HG03135 (cell line): Measurements from ENCODE around the gene DHRSX.
"Not testable (repeated sequence)": the region's sequence is repeated elsewhere in the genome, so short reads cannot be mapped to it uniquely, and the experiment has no call there.

Experiments used
- ATAC-seq: cut with Tn5 transposase; IDR thresholded peaks from one replicate; pipeline ENCODE4 v1.9.1; 2021; ENCODE audit warnings: mild to moderate bottlenecking, moderate library complexity; ENCODE audit not compliant: unreplicated experiment

Gene DHRSX

DNA sequence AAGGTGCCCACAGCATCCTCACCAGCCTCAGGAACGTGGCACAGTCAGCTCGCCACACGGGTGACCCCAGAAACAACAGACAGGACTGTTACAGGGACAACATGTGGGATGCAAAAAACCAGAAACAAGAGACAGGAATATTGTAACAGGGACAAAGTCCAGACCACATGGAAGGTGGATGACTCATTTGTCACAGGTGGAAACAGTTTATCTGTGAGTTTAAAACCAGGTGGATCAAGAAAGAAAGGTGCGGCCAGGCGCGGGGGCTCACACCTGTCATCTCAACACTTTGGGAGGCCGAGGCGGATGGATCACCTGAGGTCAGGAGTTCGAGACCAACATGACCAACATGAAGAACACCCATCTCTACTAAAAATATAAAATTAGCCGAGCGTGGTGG lies 23.5 kb downstream of the DHRSX start:
- not testable (repeated sequence) for ATAC-seq

DNA sequence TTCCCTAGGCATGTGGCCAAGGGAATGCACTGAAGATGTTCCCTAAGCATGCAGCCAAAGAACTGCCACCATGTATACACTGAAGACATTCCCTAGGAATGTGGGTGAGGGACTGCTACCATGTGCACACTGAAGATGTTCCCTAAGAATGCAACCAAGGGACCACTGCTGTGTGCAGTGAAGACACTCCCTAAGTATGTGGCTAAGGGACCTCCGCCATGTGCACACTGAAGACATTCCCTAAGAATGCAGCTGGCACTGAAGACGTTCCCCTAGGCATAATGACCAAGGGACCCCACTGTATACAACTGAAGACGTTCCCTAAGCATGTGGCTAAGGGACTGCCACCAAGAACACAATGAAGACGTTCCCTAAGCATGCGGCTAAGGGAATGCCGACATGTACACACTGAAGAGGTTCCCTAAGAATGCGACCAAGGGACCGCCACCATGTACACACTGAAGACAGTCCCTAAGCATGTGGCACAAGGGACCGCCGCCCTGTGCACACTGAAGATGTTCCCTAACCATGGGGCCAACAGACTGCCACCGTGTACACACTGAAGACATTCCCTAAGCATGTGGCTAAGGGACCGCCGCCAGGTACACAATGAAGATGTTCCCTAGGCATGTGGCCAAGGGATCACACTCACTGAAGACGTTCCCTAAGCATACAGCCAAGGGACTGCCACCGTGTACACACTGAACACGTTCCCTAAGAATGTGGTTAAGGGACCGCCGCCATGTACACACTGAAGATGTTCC lies 25.6 kb downstream of the DHRSX start:
- no peak for ATAC-seq

DNA sequence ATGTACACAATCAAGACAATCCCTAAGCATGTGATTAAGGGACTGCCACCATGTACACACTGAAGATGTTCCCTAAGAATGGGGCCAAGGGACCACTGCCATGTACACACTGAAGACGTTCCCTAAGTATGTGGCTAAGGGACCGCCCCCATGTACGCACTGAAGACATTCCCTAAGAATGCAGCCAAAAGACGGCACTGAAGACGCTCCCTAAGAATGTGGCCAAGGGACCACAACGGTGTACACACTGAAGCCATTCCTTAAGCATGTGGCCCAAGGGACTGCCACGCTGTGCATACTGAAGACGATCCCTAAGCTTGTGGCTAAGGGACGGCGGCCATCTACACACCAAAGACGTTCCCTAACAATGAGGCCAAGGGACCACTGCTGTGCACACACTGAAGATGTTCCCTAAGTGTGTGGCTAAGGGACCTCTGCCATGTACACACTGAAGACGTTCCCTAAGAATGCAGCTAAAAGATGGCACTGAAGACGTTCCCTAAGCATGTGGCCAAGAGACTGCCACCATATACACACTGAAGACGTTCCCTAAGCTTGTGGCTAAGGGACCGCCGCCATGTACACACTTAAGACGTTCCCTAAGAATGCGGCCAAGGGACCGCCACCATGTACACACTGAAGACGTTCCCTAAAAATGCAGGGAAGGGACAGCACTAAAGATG lies 26.4 kb downstream of the DHRSX start:
- ATAC-seq = no peak

- not testable (repeated sequence) for ATAC-seq
These were observed 27.7 kb downstream of the DHRSX start for GRCh38 chrX:2473064-2473463.

DNA sequence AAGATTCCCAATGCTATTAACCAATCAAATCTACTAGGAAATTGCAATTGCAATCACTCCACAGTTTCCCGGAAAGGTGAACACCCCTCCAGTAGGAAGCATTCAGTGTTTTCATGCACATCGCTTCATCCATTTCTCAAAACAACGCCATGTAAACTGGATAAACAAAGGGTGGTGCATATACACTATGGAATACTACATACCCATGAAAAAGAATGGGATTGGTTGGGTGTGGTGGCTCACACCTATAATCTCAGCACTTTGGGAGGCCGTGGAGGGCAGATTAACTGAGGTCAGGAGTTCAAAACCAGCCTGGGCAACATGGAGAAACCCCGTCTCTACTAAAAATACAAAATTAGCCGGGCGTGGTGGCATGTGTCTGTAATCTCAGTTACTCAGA lies 29.1 kb downstream of the DHRSX start:
- no peak for ATAC-seq

GRCh38 chrX:2471126-2471525 lies 29.6 kb downstream of the DHRSX start:
- ATAC-seq = not testable (repeated sequence)

DNA sequence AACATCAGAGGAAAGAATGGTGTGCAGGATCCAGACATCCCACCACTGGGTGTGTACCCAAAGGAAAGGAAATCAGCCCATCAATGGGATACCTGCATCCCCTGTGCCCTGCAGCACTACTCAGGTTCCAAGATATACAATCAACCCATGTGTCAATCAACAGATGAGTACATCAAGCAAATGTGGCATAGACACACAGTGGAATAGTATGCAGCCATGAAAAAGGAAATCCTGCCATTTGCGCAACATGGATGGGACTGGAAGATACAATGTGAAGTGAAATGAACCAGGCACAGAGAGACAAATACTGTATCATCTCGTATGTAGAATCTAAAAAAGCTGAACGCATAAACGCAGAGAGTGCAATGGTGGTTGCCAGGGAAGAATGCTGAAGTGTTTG lies 30.9 kb downstream of the DHRSX start:
- not testable (repeated sequence) for ATAC-seq

DNA sequence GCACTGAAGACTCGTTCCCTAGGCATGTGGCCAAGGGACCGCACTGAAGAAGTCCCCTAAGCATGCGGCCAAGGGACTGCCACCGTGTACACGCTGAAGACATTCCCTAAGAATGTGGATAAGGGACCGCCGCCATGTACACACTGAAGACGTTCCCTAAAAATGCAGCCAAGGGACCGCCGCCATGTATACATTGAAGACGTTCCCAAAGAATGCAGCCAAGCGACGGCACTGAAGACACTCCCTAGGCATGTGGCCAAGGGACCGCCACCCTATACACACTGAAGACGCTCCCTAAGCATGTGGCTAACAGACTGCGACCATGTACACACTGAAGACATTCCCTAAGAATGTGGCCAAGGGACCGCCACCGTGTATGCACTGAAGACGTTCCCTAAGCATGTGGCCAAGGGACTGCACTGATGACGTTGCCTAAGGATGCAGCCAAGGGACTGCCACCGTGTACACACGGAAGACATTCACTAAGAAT lies 31.5 kb downstream of the DHRSX start:
- ATAC-seq = no peak

GRCh38 chrX:2468261-2469195 lies 32.2 kb downstream of the DHRSX start:
- ATAC-seq = no peak

GRCh38 chrX:2466876-2467656 lies 33.7 kb downstream of the DHRSX start:
- ATAC-seq = no peak

DNA sequence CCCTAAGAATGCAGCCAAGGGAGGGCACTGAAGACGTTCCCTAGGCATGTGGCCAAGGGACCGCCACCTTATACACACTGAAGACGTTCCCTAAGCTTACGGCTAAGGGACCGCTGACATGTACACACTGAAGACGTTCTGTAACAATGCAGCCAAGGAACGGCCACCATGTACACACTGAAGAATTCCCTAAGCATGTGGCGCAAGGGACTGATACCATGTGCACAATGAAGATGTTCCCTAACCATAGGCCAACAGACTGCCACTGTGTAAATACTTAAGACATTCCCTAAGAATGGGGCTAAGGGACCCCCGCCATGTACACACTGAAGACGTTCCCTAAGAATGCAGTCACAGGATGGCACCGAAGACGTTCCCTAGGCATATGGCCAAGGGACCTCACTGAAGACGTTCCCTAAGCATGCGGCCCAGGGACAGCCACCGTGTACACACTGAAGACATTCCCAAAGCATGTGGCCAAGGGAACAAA lies 36.1 kb downstream of the DHRSX start:
- ATAC-seq = no peak

DNA sequence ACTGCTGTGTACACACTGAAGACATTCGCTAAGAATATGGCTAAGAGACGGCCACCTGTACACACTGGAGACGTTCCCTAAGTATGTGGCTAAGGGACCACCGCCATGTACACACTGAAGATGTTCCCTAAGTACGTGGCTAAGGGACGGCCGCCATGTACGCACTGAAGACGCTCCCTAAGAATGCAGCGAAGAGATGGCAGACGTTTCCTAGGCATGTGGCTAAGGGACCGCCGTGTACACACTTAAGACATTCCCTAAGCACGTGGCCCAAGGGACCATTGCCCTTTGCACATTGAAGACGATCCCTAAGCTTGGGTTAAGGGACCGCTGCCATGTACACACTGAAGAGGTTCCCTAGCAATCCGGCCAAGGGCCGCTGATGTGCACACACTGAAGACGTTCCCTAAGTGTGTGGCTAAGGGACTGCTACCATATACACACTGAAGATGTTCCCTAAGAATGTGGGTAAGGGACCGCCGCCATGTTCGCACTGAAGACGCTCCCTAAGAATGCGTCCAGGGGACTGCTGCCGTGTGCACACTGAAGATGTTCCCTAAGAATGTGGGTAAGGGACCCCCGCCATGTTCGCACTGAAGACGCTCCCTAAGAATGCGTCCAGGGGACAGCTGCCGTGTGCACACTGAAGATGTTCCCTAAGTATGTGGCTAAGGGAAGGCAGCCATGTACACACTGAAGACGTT lies 36.7 kb downstream of the DHRSX start:
- no peak for ATAC-seq

DNA sequence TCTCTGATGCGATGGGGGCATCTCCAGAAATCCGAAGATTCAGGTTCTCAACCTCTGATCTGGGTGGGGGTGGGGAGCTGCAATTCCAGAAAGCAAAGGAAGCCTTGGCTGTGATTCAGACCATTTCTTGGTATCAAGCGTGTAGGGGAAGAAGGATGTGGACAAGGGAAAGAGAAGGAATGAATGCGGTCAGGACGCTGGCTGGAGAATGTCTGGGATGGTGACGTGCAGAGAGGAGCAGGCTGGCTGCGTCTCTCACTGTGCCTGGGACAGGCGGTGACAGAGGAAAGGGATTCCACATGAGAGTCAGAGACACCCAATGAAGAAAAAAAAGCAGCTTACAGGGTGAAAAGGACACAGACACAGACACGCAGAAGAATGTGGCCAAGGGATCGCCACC lies 37.3 kb downstream of the DHRSX start:
- not testable (repeated sequence) for ATAC-seq

GRCh38 chrX:2462780-2463179 lies 38.0 kb downstream of the DHRSX start:
- no peak for ATAC-seq

DNA sequence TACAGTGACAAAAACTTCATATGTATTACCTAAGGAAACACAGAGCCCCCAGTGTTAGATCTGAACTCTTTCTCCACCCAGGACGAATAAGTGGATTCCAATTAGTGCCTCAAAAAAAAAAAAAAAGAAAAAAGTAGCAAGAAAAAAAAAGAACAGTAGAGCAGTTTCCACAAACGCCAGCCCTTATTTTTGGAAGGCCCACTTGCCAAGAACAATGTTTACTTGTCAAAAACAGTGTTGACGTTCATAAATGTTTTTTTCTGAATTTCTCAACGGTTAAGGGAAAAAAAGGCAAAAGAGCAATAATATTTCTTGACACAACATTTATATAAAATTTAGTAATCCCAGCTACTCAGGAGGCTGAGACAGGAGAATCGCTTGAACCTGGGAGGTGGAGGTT lies 38.7 kb downstream of the DHRSX start:
- ATAC-seq = no peak

- no peak for ATAC-seq
These were observed 39.1 kb downstream of the DHRSX start for GRCh38 chrX:2461711-2462016.

DNA sequence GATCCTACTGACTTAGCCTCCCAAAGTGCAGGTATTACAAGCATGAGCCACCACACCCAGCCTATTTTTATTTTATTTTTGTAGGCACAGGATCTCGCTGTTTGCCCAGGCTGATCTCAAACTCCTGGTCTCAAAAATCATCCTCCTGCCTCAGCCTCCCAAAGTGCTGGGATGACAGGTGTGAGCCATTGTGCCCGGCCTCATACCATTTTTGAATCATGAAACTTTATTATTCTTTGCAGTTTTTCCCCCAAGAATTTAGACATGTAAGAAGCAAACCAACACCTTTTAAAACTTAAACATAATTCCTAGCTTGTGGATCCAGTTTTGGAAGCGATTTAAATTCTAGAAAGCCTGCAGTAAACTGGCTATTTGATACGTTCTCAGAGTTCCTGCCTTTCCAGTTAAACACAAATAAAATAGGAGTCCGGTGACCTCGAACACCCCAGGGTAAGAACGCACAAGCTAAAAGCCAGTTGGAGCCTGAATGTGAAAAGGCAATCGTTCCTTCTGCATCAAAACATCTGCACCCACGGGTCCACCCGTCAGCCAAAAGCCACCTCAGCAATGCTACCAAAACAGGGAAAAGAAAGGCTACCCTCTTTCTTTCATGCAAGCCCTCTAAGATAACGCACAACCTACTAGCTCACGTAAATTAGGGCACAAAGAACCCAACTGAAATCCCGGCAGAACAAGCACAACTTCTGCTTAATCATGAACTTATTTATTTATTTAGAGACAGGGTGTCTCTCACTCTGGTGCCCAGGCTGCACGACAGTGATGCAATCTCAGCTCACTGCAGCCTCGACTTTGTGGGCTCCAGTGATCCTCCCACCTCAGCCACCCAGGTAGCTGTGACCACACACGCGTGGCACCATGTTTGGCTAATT lies 39.7 kb downstream of the DHRSX start:
- ATAC-seq = not testable (repeated sequence)

GRCh38 chrX:2460048-2460447 lies 40.7 kb downstream of the DHRSX start:
- ATAC-seq = not testable (repeated sequence)

GRCh38 chrX:2458309-2458708 lies 42.5 kb downstream of the DHRSX start:
- ATAC-seq = no peak
